Measurements from ENCODE around the gene NRXN3. TPM values are rescaled to one million over a fixed set of nuclear protein-coding genes. Genes with fewer than 3 reads are reported as not detected.

Gene NRXN3
- total and polyA plus RNA-seq, 2 experiments from 2014 or later = 1.0 to 1.8 TPM

DNA sequence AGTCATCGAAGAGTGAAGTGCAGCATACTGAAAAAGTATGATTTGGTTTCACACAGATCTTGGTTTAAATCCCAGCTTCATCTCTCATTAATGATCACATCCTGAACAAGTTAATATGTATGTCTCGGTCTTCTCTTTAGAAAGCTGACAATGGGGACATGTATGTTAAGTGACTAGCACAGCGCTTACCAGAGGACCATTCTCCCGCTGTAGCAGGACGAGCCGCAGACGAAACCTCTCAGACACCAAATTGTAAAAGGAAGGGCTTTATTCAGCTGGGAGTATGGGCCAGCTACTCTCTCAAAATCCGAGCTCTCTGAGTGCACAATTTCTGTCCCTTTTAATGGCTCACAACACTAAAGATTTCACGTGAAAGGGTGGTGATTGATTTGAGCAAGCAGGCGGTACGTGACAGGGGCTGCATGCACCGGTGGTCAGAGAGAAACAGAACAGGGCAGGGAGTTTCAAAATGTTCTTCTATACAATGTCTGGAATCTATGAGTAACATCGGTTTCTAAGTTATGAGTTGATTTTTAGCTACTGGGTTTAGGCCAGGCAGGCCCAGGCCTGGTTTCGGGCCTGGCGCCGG is 1358.7 kb downstream of the NRXN3 start:
- Histone ChIP-seq H3K4me3 (no peak overlapping the region), H2AFZ (no peak overlapping the region), H3K27me3 (ENCODE audit: insufficient read depth) (no peaks in the 10 kb centered on the region), H3K4me2 (no peak overlapping the region), H3F3A (replicated peaks; ENCODE audit: low read depth) (no peaks in the 10 kb centered on the region), H3K9me2 (ENCODE audit: insufficient read depth) (no peaks in the 10 kb centered on the region), H4K20me1 (replicated peaks; ENCODE audit: insufficient read depth) (no peaks in the 10 kb centered on the region), H3K79me2 (replicated peaks; ENCODE audit: insufficient read depth) (no peaks in the 10 kb centered on the region), H3K4me1 (ENCODE audit: insufficient read depth) (no peaks in the 10 kb centered on the region), H3K27ac (ENCODE audit: low read depth) (no peak overlapping the region), H3K36me3 (ENCODE audit: insufficient read depth) (no peaks in the 10 kb centered on the region)
- Mint-ChIP-seq H3K4me1 (peaks cover 11% of the 10 kb centered on the region; the same call in 2 of the 3 replicates), H3K4me3 (no peak overlapping the region), H3K27me3 (ENCODE audit: insufficient read depth, low read depth, poor library complexity) (peaks cover 2% of the 10 kb centered on the region), H3K27ac (peak overlapping the region; percentile 58), H3K36me3 (ENCODE audit: low read depth) (no peaks in the 10 kb centered on the region), H3K9me3 (no peaks in the 10 kb centered on the region)
- DNase-seq (ENCODE audit: low spot score) = no peak
- TF ChIP-seq JUNB (IDR thresholded peaks at IDR 0.05; ENCODE audit: unreplicated experiment) = no peak
- no peak for TF ChIP-seq NANOG (IDR thresholded peaks at IDR 0.05; ENCODE audit: borderline replicate concordance)
- no peak for TF ChIP-seq EZH2 (IDR thresholded peaks at IDR 0.05; ENCODE audit: low read depth, unreplicated experiment)
- TF ChIP-seq, protein P1, sequence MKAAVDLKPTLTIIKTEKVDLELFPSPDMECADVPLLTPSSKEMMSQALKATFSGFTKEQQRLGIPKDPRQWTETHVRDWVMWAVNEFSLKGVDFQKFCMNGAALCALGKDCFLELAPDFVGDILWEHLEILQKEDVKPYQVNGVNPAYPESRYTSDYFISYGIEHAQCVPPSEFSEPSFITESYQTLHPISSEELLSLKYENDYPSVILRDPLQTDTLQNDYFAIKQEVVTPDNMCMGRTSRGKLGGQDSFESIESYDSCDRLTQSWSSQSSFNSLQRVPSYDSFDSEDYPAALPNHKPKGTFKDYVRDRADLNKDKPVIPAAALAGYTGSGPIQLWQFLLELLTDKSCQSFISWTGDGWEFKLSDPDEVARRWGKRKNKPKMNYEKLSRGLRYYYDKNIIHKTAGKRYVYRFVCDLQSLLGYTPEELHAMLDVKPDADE (IDR thresholded peaks at IDR 0.05) = no peak
- TF ChIP-seq ZNF114 (CRISPR knock-in tag; IDR thresholded peaks at IDR 0.05) = no peak
- TF ChIP-seq, protein P2, sequence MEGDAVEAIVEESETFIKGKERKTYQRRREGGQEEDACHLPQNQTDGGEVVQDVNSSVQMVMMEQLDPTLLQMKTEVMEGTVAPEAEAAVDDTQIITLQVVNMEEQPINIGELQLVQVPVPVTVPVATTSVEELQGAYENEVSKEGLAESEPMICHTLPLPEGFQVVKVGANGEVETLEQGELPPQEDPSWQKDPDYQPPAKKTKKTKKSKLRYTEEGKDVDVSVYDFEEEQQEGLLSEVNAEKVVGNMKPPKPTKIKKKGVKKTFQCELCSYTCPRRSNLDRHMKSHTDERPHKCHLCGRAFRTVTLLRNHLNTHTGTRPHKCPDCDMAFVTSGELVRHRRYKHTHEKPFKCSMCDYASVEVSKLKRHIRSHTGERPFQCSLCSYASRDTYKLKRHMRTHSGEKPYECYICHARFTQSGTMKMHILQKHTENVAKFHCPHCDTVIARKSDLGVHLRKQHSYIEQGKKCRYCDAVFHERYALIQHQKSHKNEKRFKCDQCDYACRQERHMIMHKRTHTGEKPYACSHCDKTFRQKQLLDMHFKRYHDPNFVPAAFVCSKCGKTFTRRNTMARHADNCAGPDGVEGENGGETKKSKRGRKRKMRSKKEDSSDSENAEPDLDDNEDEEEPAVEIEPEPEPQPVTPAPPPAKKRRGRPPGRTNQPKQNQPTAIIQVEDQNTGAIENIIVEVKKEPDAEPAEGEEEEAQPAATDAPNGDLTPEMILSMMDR (conservative IDR thresholded peaks at IDR 0.05; ENCODE audit: low read depth in 2 of 2) = no peak
- TF ChIP-seq CREB1 (CRISPR knock-in tag; IDR thresholded peaks at IDR 0.05; ENCODE audit: low read depth) = no peak
- TF ChIP-seq POLR2AphosphoS5 (IDR thresholded peaks at IDR 0.05; ENCODE audit: low read depth) = no peak
- no peak for TF ChIP-seq ZNF331 (CRISPR knock-in tag; IDR thresholded peaks at IDR 0.05; ENCODE audit: low read depth)
- TF ChIP-seq STAT1 (IDR thresholded peaks at IDR 0.05; ENCODE audit: unreplicated experiment) = no peak
- TF ChIP-seq EZH2phosphoT487 (IDR thresholded peaks at IDR 0.05; ENCODE audit: unreplicated experiment) = no peak
- TF ChIP-seq, protein P3, sequence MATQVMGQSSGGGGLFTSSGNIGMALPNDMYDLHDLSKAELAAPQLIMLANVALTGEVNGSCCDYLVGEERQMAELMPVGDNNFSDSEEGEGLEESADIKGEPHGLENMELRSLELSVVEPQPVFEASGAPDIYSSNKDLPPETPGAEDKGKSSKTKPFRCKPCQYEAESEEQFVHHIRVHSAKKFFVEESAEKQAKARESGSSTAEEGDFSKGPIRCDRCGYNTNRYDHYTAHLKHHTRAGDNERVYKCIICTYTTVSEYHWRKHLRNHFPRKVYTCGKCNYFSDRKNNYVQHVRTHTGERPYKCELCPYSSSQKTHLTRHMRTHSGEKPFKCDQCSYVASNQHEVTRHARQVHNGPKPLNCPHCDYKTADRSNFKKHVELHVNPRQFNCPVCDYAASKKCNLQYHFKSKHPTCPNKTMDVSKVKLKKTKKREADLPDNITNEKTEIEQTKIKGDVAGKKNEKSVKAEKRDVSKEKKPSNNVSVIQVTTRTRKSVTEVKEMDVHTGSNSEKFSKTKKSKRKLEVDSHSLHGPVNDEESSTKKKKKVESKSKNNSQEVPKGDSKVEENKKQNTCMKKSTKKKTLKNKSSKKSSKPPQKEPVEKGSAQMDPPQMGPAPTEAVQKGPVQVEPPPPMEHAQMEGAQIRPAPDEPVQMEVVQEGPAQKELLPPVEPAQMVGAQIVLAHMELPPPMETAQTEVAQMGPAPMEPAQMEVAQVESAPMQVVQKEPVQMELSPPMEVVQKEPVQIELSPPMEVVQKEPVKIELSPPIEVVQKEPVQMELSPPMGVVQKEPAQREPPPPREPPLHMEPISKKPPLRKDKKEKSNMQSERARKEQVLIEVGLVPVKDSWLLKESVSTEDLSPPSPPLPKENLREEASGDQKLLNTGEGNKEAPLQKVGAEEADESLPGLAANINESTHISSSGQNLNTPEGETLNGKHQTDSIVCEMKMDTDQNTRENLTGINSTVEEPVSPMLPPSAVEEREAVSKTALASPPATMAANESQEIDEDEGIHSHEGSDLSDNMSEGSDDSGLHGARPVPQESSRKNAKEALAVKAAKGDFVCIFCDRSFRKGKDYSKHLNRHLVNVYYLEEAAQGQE (IDR thresholded peaks at IDR 0.05; ENCODE audit: unreplicated experiment) = no peak
- TF ChIP-seq, protein P4, sequence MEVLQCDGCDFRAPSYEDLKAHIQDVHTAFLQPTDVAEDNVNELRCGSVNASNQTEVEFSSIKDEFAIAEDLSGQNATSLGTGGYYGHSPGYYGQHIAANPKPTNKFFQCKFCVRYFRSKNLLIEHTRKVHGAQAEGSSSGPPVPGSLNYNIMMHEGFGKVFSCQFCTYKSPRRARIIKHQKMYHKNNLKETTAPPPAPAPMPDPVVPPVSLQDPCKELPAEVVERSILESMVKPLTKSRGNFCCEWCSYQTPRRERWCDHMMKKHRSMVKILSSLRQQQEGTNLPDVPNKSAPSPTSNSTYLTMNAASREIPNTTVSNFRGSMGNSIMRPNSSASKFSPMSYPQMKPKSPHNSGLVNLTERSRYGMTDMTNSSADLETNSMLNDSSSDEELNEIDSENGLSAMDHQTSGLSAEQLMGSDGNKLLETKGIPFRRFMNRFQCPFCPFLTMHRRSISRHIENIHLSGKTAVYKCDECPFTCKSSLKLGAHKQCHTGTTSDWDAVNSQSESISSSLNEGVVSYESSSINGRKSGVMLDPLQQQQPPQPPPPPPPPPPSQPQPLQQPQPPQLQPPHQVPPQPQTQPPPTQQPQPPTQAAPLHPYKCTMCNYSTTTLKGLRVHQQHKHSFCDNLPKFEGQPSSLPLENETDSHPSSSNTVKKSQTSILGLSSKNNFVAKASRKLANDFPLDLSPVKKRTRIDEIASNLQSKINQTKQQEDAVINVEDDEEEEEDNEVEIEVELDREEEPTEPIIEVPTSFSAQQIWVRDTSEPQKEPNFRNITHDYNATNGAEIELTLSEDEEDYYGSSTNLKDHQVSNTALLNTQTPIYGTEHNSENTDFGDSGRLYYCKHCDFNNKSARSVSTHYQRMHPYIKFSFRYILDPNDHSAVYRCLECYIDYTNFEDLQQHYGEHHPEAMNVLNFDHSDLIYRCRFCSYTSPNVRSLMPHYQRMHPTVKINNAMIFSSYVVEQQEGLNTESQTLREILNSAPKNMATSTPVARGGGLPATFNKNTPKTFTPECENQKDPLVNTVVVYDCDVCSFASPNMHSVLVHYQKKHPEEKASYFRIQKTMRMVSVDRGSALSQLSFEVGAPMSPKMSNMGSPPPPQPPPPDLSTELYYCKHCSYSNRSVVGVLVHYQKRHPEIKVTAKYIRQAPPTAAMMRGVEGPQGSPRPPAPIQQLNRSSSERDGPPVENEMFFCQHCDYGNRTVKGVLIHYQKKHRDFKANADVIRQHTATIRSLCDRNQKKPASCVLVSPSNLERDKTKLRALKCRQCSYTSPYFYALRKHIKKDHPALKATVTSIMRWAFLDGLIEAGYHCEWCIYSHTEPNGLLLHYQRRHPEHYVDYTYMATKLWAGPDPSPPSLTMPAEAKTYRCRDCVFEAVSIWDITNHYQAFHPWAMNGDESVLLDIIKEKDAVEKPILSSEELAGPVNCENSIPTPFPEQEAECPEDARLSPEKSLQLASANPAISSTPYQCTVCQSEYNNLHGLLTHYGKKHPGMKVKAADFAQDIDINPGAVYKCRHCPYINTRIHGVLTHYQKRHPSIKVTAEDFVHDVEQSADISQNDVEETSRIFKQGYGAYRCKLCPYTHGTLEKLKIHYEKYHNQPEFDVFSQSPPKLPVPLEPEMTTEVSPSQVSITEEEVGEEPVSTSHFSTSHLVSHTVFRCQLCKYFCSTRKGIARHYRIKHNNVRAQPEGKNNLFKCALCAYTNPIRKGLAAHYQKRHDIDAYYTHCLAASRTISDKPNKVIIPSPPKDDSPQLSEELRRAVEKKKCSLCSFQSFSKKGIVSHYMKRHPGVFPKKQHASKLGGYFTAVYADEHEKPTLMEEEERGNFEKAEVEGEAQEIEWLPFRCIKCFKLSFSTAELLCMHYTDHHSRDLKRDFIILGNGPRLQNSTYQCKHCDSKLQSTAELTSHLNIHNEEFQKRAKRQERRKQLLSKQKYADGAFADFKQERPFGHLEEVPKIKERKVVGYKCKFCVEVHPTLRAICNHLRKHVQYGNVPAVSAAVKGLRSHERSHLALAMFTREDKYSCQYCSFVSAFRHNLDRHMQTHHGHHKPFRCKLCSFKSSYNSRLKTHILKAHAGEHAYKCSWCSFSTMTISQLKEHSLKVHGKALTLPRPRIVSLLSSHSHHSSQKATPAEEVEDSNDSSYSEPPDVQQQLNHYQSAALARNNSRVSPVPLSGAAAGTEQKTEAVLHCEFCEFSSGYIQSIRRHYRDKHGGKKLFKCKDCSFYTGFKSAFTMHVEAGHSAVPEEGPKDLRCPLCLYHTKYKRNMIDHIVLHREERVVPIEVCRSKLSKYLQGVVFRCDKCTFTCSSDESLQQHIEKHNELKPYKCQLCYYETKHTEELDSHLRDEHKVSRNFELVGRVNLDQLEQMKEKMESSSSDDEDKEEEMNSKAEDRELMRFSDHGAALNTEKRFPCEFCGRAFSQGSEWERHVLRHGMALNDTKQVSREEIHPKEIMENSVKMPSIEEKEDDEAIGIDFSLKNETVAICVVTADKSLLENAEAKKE (CRISPR knock-in tag; IDR thresholded peaks at IDR 0.05) = no peak
- ATAC-seq = no peak

Data from GM23338 (cell line).